AG08395 (cell line): Measurements from ENCODE around the gene RPL12.
A peak's percentile ranks its signal among the peaks of the same experiment; 100 is the strongest.
"Not testable (repeated sequence)": the region's sequence is repeated elsewhere in the genome, so short reads cannot be mapped to it uniquely, and the experiment has no call there.

Experiments
- DNase-seq: peaks from one replicate; pipeline ENCODE4 v3.0.0; 2012; ENCODE audit warnings: mixed read lengths, low spot score

The RPL12 gene

DNA sequence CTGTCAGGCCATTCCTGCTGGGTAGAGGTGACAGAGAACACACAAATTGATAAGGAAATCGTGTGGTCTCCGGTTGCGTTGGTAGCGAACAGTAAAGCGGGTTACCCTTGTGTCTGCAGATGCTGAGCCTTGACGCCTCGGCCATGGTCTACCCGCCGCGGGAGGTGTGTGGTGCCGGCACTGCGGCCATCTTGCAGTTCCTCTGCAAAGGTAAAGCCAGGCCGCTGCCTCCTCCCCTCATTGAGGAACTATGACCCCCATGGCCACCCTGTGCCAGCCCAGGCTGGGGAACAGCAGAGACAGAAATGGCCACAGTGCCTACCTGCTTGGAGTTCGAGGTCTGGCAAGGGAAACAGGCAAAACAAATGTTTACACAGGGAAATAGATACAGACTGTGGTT lies 16.4 kb upstream of the RPL12 start:
- DNase-seq: no peak

- DNase-seq: not testable (repeated sequence)
Measured at GRCh38 chr9:127466407-127466917, 15.3 kb upstream of the RPL12 start.

DNA sequence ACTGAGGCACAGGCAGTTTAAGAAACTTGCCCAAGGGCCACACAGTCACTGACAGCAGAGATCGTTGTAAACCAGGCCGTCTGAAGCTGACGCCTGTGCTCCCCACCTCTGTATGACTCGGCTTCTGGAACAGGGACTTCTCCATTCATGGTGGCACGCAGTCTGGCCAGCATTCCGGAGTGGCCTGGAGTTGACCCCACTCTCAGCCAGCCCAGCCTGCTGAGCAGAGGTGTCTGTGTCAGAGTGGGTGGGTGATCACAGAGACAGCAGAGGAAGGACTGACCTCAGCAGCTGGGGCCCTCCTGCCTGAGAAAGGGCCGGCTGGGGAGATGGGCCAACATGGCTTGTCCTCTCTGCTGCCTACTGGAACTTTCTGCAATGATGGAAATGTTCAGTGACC lies 12.7 kb upstream of the RPL12 start:
- peak; percentile 12 for DNase-seq

DNA sequence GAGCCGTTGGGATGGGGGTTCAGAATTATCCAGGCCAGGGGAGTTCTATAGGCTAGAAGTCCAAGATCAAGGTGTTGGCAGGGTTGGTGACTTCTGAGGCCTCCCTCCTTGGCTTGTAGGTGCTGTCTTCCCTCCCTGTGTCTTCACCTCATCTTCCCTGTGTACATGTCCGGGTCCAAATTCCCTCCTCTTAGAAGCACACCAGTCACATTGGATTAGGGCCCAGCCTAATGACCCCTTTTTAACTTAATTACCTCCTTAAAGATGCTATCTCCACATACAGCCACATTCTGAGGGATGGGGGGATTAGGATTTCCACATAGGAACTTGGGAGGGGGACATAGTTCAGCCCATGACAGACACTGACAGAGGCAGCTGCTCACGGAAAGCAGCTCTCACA lies 12.2 kb upstream of the RPL12 start:
- DNase-seq: no peak

- DNase-seq: no peak
Measured at GRCh38 chr9:127458921-127459320, 7.7 kb upstream of the RPL12 start.

DNA sequence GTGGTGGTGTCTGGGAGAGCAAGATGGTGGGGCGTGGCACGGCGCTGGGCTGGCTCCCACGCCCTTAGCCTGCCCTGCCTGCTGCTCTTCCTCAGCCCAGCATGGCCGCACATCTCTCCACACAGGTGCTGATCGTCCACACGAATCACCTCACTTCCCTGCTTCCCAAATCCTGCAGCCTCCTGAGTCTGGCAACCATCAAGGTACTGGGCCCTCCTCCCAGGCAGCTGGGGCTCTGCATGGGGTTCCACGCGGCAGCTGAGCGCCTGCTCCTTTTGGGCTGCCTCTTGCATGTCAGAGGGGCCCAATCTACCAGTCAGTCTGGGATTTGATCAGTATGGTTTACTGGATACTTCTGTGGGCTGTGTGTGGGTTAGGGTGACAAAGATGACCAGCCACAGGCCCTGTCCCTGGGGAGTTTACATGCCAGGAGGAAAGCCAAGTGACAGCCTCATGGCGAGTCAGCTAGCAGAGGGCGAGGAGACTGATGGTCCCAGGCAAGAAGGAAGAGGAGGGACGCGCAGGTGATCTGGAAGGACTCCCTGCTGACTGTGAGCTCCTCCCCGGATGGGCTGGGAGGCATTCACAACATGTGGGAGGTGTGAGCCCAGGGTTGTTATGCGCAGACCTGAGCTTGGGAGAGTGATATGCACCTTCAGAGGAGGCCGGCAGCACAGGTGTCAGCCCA lies 6.1 kb upstream of the RPL12 start:
- DNase-seq: no peak

GRCh38 chr9:127455324-127455992 lies 4.3 kb upstream of the RPL12 start:
- DNase-seq: peak; percentile 15

DNA sequence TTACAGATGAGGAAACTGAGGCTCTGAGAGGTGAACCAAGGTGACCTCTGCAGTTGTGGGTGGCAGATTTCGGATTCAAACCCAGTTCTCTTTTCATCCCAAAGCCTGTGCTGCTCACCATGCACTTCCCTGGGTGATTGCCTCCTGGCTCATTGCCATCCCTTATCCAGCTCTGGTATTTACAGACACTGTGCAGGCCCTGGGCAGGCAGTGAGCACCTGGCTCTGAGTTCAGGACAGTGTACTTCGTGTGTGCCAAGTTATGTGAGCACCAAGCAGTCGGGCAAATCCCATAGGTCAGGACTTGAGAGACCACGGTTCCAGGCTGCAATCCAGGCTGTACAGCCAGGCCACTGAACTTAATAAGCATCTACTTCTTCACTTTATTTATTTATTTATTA lies 1.5 kb upstream of the RPL12 start:
- DNase-seq: no peak

DNA sequence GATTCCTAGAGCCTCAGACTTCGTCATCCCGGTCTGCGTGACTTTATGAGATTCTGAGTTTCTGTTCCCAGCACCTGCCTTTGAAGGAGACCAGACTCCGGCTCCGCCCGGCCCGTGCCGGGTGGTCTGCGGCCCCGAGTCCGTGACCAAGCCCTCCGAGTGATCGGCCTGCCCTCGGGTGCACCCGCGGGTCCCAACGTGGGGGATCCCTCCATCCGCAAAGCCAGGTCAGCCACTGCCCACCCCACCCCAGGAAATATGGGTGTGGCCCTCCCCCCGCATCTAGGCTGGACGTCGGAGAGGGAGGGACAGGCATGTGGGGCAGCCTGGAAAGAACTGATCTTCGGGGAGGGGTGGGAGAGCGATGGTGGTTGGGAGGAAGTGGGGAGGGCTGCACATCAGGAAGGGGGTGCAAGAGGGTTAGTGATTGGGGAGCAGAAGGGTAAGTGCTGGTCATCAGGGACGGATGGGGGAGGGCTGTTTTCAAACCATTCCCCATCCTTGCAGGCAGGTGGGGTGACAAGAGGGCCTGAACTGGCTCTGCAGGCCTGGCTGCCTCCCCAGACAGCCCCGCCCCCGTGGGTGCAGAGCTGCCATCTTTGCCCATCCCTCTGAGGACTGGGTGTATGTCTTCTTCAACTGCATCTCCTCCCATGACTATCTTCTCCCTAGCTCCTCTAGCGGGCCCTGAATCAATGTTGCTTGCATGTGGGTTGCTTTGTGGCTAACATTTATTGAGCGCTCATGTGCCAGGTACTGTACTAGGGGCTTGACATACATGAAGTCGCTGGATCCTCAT lies 851 bp upstream of the RPL12 start:
- DNase-seq: peak; percentile 58

DNA sequence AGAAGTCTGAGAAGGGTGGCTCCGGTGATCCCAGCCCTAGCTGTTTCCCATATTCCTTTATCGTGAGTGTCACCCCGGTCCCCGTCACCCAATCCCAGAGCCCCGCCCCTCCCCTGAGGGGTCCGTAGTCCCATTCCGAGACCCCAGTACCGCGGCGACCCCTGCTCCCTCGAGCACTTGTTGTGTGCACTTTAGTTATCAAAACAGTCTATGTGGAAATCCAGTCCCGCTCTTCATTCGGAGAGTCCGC lies 327 bp upstream of the RPL12 start:
- no peak for DNase-seq

GRCh38 chr9:127450243-127450760 lies 904 bp downstream of the RPL12 start:
- DNase-seq: peak; percentile 50

DNA sequence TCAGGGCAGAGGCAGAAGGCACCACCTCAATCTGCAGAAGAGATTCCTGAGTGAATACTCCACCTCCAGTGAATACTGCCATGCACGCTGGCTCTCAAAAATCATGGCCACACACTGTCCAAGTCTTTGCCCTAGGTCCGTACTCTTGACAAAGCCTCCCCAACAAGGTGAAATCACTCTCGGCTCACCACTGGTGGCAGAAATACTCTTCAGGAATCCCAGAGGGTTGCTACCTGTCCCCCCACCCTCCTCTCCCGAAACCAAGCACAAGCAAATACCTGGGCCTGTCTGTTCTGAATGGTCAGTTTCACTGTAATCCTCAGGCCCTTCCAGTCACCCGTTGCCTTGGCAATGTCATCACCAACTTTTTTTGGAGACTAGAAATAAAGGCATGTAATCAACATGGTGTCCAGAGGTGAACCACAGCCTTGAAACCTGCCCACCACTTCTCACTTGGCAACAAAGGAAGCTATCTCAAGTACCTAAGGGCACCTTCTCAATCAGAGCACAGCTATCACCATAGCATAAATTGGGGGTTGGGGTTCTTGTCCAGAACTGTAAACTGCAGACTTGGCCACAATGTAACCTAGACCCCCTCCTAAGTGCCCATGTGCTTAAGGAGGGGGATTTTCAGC lies 1.8 kb downstream of the RPL12 start:
- no peak for DNase-seq

- DNase-seq: no peak
Measured at GRCh38 chr9:127448112-127448805, 2.9 kb downstream of the RPL12 start.

- no peak for DNase-seq
Measured at GRCh38 chr9:127447416-127448111, 3.6 kb downstream of the RPL12 start.

GRCh38 chr9:127446713-127447415 lies 4.3 kb downstream of the RPL12 start:
- DNase-seq: no peak

DNA sequence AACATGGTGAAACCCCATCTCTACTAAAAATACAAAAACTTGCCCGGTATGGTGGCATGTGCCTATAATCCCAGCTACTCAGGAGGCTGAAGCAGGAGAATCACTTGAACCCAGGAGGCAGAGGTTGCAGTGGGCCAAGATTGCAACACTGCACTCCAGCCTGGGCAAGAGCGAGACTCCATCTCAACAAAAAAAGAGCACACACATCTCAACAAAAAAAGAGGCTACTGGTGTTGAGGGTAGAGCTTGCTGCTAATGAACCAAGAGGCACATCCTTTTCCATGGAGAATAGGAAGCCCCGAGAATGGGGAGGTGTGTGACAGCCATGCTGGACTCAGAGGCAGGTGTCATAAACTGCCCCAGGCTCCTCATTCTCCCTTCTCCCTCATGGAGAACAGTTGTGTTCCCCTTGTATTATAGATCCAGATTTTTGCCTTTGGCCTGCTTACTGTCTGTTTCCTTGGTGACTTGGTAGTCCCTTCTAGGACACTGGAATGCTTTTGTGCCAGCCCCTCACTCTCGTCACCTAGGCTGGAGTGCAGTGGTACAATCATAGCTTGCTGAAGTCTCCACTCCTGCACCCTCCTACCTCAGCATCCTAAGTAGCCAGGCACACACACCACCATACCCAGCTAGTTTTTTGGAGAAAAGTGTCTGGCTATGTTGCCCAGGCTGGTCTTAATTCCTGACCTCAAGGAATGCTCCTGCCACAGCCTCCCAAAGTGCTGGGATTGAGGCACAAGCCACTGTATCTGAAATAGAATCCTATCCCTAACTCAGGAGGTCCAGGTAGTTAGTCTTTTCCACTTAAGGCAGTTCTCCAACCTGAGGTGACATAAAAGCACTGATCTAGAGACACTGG lies 5.1 kb downstream of the RPL12 start:
- DNase-seq: no peak

- peak; percentile 21 for DNase-seq
Measured at GRCh38 chr9:127444921-127445850, 6.0 kb downstream of the RPL12 start.

- no peak for DNase-seq
Measured at GRCh38 chr9:127444283-127444920, 6.8 kb downstream of the RPL12 start.
